Measurements from ENCODE around the gene ZBTB7B.

DNA sequence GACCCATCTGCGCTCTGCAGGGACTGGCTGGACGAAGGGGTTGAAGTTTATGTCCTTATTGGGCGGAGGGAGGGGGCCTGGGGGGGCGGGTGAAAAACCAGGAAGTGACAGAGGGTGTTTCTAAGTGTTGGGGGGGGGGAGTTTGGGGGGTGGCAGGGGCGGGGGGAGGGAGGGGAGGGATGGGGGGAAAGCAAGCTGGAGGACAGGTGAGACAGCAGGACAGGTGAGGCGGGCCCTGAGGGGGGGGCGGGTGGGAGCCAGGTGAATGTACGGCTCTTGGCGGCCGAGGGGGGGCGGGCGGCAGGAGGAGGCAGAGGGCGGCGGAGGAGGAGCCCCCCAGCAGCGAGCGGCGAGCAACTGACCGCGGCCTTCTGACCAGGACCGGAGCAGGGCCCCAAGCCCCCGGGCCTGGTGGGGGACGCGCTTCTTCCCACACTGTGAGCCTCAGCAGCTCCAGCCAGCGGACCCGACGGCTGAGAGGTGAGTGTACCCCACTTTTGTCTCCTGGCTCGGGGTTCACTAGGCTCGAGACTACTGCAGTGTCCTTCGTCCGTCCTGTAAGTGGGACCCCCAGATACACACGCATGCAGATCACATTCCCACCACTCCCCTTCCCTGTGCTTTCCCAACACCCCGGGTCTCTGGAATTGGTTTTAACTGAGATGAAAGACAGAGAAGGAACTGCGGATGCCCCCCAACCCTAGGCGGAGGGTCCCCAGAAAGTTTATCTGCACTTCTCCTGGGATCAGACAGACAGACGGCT, at the start of gene ZBTB7B:
- TF ChIP-seq, protein P1, sequence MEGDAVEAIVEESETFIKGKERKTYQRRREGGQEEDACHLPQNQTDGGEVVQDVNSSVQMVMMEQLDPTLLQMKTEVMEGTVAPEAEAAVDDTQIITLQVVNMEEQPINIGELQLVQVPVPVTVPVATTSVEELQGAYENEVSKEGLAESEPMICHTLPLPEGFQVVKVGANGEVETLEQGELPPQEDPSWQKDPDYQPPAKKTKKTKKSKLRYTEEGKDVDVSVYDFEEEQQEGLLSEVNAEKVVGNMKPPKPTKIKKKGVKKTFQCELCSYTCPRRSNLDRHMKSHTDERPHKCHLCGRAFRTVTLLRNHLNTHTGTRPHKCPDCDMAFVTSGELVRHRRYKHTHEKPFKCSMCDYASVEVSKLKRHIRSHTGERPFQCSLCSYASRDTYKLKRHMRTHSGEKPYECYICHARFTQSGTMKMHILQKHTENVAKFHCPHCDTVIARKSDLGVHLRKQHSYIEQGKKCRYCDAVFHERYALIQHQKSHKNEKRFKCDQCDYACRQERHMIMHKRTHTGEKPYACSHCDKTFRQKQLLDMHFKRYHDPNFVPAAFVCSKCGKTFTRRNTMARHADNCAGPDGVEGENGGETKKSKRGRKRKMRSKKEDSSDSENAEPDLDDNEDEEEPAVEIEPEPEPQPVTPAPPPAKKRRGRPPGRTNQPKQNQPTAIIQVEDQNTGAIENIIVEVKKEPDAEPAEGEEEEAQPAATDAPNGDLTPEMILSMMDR (IDR thresholded peaks at IDR 0.05), result no peak
- TF ChIP-seq POLR2A (IDR thresholded peaks at IDR 0.05), result no peak
